Daoy (cell line): ENCODE results near the gene TPCN2. TPM values are rescaled to one million over a fixed set of nuclear protein-coding genes. Genes with fewer than 3 reads are reported as not detected.
A peak's percentile ranks its signal among the peaks of the same experiment; 100 is the strongest.
"Not testable (repeated sequence)": the region's sequence is repeated elsewhere in the genome, so short reads cannot be mapped to it uniquely, and the experiment has no call there.

Experiments used
- DNase-seq: peaks from one replicate; pipeline ENCODE4 v3.0.0-alpha.2; 2015; ENCODE audit warnings: low read depth
- total RNA-seq: library from RNA; depleted of rRNA; stranded (reverse); fragments of >200 nt; shearing (Covaris generic); gene quantifications from 2 replicates; pipeline ENCODE4 v1.2.3, GENCODE V29; 2014

TPCN2 gene
- total RNA-seq, 1 experiment from 2014 or later = 3.3 TPM

DNA sequence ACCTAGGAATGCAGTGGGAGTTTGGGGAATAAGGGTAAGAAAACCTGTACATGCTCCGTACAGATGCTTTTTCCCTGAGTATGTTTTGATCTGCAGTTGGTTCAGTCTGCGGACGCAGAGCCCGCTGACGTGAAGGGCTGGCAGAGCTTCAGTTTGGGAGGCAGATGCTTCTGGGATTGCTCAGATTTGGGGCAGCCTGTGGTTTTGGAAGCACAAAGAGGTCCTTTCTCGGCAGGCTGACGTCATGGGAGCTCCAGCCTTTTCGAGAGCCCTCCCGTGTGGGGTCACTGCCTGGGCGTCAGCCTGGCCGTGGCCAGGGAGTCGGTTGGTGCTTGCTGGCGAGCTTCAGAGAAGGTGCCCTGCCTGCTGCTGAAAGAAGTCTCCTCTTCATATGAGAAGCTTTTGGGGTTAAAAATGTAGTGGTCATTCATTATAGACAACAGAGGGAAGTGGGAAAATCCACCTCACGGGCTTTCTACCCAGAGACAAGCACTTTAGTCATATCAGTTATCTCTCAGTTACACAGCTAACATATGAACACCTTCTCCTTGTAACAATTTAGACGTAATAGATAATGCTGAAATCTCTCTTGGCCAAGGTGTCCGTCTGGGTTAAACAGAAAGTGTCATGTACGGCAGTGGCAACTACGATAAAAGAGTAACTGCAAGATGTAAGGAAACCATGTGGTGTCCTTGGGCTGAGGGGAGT is 26.8 kb downstream of the TPCN2 start:
- DNase-seq = peak; percentile 98

DNA sequence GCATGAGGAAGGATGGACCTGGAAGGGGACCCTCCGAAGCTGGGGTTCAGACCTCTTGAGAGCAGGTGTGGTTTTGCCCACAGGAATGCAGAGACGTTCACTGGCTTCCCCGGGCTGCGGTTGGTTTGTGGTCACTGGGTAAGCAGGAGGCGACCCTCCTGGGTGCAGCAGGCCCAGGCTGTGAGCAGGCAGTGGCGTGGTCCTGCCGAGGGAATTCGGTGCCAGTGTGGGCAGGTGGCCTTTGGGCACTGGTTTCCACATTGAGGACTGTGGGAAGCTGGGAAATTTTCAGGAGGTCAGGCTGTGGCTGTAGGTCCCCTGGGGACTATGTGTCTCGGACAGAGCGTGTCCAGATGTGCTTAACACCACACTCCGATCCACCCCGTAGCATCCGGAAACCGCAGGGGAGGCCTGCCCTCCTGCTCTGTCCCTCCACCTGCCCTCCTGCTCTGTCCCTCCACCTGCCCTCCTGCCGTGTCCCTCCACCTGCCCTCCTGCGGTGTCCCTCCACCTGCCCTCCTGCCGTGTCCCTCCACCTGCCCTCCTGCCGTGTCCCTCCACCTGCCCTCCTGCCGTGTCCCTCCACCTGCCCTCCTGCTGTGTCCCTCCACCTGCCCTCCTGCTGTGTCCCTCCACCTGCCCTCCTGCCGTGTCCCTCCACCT is 27.5 kb downstream of the TPCN2 start:
- DNase-seq = peak; percentile 89

DNA sequence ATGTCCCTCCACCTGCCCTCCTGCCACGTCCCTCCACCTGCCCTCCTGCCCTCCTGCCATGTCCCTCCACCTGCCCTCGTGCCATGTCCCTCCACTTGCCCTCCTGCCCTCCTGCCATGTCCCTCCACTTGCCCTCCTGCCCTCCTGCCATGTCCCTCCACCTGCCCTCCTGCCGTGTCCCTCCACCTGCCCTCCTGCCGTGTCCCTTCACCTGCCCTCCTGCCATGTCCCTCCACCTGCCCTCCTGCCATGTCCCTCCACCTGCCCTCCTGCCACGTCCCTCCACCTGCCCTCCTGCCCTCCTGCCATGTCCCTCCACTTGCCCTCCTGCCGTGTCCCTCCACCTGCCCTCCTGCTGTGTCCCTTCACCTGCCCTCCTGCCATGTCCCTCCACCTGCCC is 28.2 kb downstream of the TPCN2 start:
- not testable (repeated sequence) for DNase-seq

DNA sequence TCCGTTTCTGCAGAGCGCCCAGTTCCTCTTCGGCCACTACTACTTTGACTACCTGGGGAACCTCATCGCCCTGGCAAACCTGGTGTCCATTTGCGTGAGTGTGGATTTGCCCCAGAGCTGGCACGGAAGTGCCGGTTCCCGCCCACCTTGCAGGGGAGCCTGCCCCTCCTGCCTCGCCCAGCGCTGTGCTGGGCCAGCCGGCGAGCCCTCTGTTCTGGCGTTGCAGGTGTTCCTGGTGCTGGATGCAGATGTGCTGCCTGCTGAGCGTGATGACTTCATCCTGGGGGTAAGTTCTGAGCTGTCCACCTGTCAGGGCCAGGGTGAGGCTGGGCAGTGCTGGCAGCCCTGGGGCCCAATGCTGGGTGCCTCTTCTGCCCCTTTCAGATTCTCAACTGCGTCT is 29.8 kb downstream of the TPCN2 start:
- DNase-seq = no peak

DNA sequence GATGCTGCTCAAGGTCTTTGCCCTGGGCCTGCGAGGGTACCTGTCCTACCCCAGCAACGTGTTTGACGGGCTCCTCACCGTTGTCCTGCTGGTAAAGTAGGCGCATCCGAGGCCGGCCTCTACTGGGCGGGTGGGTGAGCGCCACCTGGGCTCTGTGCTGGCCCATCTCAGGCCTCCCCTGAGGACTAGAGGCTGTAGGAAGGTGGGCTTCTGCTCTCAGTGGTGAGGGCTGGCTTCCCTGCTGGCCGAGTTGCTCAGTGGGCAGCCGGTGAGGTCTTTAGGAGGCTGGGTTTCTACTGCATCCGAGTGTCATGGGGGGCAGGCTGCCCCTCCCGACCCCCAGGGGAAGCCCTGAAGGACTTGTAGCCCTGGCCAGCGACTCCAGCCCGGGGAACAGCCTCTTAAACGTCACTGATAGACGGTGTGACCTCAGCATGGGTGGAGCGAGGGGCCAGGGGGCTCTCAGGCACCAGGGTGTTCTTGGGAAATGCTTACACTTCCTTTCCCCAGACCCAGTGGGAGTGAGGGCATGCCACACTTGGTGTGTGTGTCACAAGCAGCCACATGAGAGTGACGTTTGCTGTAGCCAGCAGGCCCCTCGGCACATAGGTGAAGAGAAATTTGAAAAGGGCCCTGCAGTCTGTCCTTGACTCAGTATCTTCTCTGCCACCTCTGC is 30.3 kb downstream of the TPCN2 start:
- DNase-seq = no peak

DNA sequence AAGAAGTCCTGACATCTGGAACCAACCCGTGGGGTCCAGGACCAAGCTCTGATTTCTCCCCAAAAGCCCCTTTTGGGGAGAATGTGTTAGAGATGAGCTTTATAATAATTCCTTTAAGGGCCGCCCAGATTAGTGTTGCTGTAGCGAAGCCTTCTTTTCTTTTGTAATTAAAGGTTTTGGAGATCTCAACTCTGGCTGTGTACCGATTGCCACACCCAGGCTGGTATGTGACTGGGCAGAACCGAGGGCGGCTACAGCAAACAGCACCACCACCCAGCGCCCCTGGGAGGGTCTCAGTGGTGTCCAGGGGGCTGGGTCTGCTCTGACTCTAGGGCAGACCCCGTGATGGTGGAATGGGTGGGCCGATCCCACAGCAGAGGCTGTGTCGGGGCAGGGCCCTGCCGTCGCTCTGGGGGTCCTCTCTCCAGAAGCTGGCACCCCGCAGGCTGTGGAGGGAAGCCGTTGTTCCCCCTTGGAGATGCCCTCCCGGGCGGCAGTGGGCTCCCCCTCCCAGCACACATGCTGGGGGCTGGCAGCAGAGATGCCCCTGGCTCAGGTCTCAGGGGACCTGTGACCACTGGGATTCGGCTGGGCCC is 31.0 kb downstream of the TPCN2 start:
- no peak for DNase-seq

DNA sequence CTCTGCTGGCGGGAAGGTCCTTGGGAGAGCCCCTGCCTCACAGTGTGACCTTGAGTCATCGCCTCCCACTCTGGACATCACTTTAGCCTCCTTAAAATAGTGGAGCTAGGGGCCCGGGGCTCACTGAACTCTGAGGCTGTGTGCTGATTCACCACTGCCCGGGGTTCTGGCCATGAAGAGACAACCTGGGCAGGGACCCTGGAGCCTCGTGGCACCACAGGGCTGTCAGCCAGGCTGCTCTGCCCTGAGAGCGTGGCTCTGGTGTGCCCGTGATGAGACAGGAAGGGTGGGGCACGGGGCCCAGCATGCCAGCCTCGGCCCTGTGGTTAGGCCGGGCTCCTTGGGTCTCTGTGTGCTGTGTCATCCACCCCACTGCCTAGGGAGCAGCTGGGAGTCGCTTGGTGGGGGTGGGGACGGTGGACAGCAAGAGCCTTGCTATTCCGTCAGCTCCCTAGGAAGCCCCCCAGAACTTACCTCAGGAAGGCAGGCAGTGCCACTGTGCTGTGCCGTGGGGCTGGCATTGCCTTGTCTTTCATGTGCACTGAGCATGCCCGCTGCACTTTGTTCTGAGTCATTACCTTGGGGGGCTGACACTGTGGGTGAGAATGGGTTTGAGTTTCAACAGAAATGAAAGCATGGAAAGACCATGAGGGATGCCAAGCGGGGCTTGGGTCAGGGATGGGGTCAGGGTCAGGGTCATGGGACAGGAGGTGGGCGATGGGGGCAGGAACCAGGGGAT is 31.7 kb downstream of the TPCN2 start:
- peak; percentile 87 for DNase-seq

DNA sequence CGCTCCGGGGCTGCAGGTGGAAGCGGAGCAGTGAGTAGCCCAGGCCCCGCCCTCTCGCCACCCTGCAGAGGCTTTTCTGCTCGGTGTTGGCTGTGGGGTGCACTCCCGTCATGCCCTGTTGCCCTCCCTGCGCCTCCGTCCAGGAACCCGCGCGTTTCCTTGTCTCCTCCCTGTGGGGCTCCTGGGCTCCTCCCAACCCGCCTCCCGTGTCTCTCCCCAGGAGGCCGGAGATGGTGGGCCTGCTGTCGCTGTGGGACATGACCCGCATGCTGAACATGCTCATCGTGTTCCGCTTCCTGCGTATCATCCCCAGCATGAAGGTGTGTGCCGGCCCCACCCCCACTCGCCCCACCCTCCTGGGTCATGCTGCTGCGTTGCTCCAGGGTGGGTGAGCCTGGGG is 32.4 kb downstream of the TPCN2 start:
- DNase-seq = no peak

DNA sequence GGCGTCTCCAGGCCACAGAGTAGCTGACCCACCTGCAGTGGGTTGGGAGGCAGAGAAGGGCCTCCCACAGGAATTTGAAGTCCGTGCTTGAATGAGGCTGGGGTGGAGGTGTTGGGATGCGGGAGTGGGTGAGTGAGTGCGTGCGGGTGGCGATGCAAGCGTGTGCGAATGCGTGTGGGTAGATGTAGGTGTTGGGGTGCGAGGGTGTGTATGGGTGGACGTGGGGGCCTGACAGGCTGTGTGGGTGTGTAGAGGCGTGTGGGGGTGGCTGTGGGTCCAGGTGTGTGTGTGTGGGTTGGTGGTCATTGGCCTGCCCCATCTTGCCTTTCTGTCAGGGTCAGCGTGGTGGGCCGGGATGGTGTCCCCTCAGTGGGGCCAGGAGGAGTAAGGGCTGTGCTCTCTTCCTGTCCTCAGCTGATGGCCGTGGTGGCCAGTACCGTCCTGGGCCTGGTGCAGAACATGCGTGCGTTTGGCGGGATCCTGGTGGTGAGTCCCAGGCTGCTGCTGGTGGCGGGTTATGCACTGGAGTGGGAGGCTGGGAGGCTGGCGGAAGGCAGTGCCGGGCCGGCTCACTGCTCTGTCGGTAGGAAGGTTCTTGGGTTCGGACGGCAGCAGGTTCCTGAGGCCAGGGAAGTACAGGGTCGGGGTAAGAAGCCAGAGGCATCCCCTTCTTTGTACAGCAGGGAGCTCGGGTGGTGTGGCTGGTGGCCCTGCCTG is 35.0 kb downstream of the TPCN2 start:
- no peak for DNase-seq

DNA sequence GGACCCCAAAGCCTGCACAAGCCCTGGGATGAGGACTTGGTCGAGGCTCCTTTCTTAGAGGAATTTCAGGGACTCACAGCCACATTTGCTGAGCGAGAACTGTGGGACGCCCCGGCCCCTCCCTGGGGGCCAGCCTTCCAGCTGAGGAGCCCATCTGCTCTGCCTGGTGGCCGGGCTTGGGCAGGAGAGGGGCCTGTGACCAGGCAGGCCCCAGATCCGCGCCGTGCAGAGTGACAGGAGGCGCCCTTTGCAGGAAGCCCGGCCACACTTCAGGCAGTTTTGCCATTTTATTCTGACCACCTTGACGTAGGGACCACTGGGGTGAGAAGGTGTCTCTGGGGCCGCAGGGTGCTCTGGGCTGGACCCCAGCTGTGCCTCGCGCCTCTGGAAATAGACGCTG is 35.6 kb downstream of the TPCN2 start:
- no peak for DNase-seq

DNA sequence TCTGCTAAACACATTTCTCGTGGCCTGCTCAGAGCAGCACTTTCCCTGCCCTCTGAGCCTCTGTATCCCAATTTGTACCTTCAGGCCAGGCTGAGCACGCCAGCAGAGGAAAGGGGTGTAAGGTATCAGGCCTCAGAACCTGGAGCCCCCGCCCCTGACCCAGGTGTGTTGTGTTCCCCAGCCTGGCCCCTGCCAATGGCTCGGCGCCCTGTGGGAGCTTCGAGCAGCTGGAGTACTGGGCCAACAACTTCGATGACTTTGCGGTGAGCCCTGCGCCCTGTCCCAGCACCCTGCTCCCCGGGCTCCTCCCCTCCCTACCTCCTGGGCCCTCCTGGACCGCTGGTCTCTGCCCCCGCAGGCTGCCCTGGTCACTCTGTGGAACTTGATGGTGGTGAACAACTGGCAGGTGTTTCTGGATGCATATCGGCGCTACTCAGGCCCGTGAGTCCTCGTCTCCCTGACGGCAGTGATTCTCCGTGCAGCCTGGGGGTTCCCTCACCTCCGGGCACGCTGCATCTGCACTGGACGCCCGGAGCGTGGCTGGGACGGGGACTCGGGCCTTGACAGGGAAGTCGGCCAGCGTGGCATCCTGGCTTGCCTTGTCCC is 36.9 kb downstream of the TPCN2 start:
- no peak for DNase-seq

DNA sequence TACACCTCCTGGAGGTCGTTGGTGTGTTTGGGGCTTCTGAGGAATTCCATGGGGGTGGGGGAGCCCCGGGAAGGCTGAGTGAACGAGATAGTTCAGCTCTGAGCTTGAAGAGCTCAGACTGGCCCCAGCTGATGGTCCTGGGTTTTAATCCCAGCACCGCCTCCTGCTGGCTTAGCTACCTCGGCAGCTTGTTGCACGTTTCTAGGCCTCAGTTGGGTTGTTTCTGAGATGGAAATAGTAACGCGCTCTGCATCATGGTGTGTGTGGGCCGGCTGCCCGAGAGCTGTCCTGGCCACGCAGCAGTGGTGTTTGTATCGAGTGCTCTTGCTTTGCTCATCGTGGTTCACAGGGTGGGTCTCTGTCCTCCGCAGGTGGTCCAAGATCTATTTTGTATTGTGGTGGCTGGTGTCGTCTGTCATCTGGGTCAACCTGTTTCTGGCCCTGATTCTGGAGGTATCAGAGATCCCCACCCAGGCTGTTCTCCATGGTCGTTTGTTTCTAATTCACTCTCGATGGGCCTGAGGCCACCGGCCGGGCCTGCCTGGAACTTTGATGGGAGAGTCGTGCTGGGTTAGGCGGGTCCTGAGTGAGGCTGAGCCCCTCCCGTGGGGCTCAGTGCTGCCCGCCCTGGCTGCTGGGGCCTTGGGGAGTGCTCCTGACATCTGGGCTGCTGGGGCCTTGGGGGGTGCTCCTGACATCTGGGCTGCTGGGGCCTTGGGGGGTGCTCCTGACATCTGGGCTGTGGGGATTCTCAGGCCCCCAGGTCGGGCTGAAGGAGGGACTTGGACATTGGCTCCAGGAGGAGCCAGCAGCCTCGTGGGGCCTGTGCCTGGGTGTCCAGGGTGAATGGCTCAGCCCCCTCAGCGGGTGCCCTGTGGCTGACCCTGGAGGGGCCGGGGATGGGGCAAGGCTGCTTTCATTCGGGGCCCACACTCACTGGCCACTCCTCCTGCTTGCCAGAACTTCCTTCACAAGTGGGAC is 37.7 kb downstream of the TPCN2 start:
- no peak for DNase-seq

DNA sequence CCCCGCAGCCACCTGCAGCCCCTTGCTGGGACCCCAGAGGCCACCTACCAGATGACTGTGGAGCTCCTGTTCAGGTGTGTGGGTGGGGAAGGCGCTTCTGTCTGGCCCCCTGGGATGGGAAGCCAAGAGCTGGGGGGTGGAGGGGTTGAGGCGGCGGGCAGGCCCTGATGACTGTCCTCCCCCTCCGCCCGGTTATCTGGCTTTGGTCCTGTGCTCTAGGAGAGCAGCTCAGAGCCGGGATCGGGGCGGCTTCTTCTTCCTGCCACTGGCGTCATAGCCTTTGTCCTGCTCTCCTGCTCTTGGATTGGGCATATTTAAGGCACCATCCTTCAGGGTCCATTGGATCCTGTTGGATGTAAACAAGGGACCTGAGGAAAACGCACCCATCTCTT is 38.4 kb downstream of the TPCN2 start:
- no peak for DNase-seq

DNA sequence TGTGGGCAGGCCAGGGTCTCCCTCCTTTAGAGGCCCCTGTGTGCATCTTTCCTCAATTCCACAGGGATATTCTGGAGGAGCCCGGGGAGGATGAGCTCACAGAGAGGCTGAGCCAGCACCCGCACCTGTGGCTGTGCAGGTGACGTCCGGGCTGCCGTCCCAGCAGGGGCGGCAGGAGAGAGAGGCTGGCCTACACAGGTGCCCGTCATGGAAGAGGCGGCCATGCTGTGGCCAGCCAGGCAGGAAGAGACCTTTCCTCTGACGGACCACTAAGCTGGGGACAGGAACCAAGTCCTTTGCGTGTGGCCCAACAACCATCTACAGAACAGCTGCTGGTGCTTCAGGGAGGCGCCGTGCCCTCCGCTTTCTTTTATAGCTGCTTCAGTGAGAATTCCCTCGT is 39.1 kb downstream of the TPCN2 start:
- no peak for DNase-seq

DNA sequence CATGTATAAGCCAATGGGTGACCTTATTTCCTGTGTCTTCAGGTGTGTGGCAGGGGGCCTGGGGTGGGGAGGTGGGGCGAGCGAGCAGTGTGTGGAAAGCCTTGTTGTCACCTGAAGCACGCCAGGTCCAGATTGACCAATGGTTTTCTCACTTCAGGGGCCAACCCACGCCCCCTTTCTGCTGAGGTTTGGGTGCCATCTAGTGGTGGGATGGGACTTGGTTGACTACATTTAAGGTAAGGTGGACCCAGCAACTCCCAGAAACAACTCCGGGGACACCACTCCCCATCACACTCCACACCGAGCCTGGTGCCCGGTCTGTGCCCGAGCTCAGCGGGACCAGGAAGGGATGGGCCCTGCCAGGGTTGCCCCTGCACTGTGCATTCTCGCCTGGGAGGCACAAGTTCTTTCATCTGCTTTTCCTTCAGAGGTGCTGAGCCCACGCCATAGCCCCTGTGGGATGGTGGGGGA is 40.0 kb downstream of the TPCN2 start:
- peak; percentile 77 for DNase-seq

DNA sequence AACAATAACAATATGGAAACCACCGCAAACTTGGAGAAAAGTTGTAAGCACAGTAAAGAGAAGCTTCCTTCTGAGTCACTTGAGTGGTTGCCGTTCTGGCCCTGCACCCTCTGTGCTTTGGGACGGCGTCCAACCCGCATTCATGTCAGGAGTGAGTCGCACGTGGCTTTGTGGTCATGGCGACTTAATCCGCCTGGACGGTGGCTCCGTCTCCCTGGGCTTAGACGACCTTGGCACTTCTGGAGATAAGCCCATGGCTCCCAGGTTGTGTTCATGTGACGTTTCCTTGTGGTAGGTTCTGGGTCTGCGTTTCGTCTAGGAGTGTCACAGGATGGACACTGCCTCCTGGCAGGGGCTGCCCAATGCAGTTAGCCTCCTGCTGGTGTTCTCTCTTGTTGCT is 40.5 kb downstream of the TPCN2 start:
- DNase-seq = peak; percentile 74

DNA sequence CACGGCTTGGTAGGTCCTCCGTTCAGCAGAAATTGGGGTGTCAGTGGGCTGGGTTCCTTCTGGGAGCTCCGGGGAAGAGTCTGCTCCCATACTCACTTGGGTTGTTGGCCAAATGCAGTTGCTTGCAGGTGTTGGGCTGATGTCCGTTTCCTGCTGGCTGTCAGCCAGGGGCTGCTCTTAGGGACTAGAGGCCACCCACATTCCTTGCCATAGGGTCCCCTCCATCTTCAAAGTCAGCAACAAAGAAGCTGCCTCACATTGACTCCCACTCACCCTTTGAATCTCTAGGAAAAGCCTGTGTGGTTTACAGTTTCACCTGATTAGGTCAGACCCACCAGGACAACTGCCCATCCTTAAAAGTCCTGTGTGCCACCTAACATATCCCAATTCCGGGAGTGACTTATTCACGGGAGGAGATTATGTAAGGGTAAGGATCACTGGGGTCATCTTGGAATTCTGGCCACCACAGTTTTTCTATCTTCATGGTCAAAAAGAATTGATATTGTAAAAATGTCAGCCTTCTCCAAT is 43.0 kb downstream of the TPCN2 start:
- no peak for DNase-seq

DNA sequence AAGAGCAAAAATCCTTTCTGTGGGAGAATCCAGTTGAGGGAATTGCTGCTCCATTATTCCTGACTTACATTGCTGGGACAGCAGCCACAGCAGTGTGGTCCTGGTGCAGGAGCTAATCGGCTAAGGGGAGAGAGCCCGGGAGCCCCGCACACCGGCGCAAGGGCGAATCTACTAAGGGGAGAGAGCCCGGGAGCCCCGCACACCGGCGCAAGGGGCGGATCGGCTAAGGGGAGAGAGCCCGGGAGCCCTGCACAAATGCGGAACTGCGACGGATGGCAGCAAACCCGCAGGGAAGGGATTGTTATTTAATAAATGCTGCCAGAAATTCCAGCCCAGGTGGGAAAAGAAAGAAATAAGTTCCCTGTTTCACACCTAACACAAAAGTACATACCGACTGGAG is 43.5 kb downstream of the TPCN2 start:
- DNase-seq = no peak

DNA sequence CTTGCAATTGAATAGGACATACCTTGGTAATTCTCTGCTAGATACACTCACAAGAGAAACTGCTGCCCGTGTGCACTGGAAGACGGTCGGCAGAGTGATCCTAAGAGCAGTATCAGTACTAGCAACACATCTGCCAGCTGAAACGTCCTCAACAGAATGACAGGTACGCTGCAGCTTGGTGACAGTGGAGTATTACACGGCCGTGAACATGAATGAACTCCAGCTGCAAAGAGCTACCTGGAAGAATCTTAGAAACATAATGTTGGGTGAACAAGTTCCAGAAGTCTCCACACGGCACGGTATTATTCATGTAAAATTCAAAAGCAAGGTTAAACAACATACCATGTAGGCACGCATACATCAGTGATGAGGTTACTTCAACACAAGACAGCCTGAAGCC is 44.4 kb downstream of the TPCN2 start:
- no peak for DNase-seq
